Measurements from ENCODE around the gene SETBP1.

GRCh38 chr18:44899832-44900231 is 219.1 kb downstream of the SETBP1 start:
- TF ChIP-seq POLR2A (IDR thresholded peaks at IDR 0.05; ENCODE audit: low read depth, low read length), result no peak
- no peak for TF ChIP-seq POLR2AphosphoS5 (IDR thresholded peaks at IDR 0.05; ENCODE audit: low read depth, low read length)
